HG03558 (cell line): Measurements from ENCODE around the gene KCNAB2.

ENCODE experiments used
- ATAC-seq: cut with Tn5 transposase; IDR thresholded peaks from one replicate; pipeline ENCODE4 v1.9.1; 2021; ENCODE audit warnings: moderate number of reproducible peaks; ENCODE audit not compliant: unreplicated experiment; ENCODE audit errors: extremely low read depth

The KCNAB2 gene

GRCh38 chr1:6105763-6106162 lies 60.1 kb downstream of the KCNAB2 start:
- ATAC-seq: no peak

- ATAC-seq: no peak
These were observed 60.6 kb downstream of the KCNAB2 start for GRCh38 chr1:6106321-6106731.

GRCh38 chr1:6106977-6107376 lies 61.3 kb downstream of the KCNAB2 start:
- no peak for ATAC-seq

GRCh38 chr1:6107409-6108356 lies 62.0 kb downstream of the KCNAB2 start:
- ATAC-seq: no peak

- no peak for ATAC-seq
These were observed 62.8 kb downstream of the KCNAB2 start for GRCh38 chr1:6108476-6108875.

GRCh38 chr1:6108937-6109614 lies 63.4 kb downstream of the KCNAB2 start:
- no peak for ATAC-seq

GRCh38 chr1:6109688-6110087 lies 64.0 kb downstream of the KCNAB2 start:
- no peak for ATAC-seq

GRCh38 chr1:6110326-6110725 lies 64.6 kb downstream of the KCNAB2 start:
- no peak for ATAC-seq

- ATAC-seq: no peak
These were observed 65.9 kb downstream of the KCNAB2 start for GRCh38 chr1:6111571-6111970.

GRCh38 chr1:6111991-6112689 lies 66.5 kb downstream of the KCNAB2 start:
- ATAC-seq: no peak

GRCh38 chr1:6112690-6113005 lies 67.0 kb downstream of the KCNAB2 start:
- no peak for ATAC-seq

GRCh38 chr1:6113116-6113515 lies 67.4 kb downstream of the KCNAB2 start:
- ATAC-seq: no peak

GRCh38 chr1:6113745-6114144 lies 68.1 kb downstream of the KCNAB2 start:
- no peak for ATAC-seq

- no peak for ATAC-seq
These were observed 70.4 kb downstream of the KCNAB2 start for GRCh38 chr1:6116137-6116536.

- ATAC-seq: no peak
These were observed 71.4 kb downstream of the KCNAB2 start for GRCh38 chr1:6117064-6117463.

GRCh38 chr1:6117624-6118023 lies 71.9 kb downstream of the KCNAB2 start:
- ATAC-seq: no peak

GRCh38 chr1:6118415-6118814 lies 72.7 kb downstream of the KCNAB2 start:
- no peak for ATAC-seq

GRCh38 chr1:6121021-6121421 lies 75.3 kb downstream of the KCNAB2 start:
- ATAC-seq: no peak

GRCh38 chr1:6121651-6122370 lies 76.1 kb downstream of the KCNAB2 start:
- no peak for ATAC-seq

GRCh38 chr1:6123083-6123482 lies 77.4 kb downstream of the KCNAB2 start:
- no peak for ATAC-seq
